IMR-90 (cell line): ENCODE data around the gene PANK2. TPM values are rescaled to one million over a fixed set of nuclear protein-coding genes. Genes with fewer than 3 reads are reported as not detected.
A peak's percentile ranks its signal among the peaks of the same experiment; 100 is the strongest.

Experiments
- ATAC-seq: fragments of 200-7000 bp; cut with Tn5 transposase; 2 replicates; pipeline ENCODE4 v1.9.1; 2020; ENCODE audit warnings: low read depth, mild to moderate bottlenecking, moderate library complexity
- BruUV-seq: library from RNA; stranded (reverse); fragments of 400-500 nt; replicated peaks from 2 replicates; lab custom pipeline; 2021; lab: Mats Ljungman, UMichigan
- CTCF ChIA-PET: fragments of 300-600 bp; formaldehyde crosslinking; extraction: SDS; loops from one replicate; lab custom pipeline; 2021; ENCODE audit warnings: antibody characterized with exemption; lab: Yijun Ruan, JAX
- POLR2A ChIA-PET: fragments of 300-600 bp; sonication (Branson Sonifier 250); formaldehyde crosslinking; loops from one replicate; lab custom pipeline; 2022; ENCODE audit warnings: antibody characterized with exemption; ENCODE audit not compliant: unreplicated experiment; lab: Charles Lee
- DNase-seq: peaks from one replicate; pipeline ENCODE4 v3.0.0; 2013
- H2AFZ ChIP-seq: replicated peaks from 2 replicates; pipeline ENCODE3; 2013; ENCODE audit warnings: low read length, mild to moderate bottlenecking; ENCODE audit not compliant: poor library complexity
- H2AK5ac ChIP-seq: 2 replicates; pipeline ENCODE4 v1.6.1; 2013; ENCODE audit warnings: low read depth, low read length, inconsistent platforms
- H2AK9ac ChIP-seq: replicated peaks from 2 replicates; pipeline ENCODE3; 2013; ENCODE audit warnings: mild to moderate bottlenecking, low read depth, low read length, moderate library complexity; ENCODE audit not compliant: poor library complexity
- H2BK120ac ChIP-seq: 2 replicates; pipeline ENCODE4 v1.6.1; 2013; ENCODE audit warnings: low read depth, low read length, inconsistent platforms
- H2BK15ac ChIP-seq: 3 replicates; pipeline ENCODE4 v1.6.1; 2013; ENCODE audit warnings: low read depth, low read length, inconsistent platforms
- H2BK20ac ChIP-seq: 2 replicates; pipeline ENCODE4 v1.6.1; 2013; ENCODE audit warnings: low read depth, mild to moderate bottlenecking, inconsistent platforms, low read length, moderate library complexity
- H2BK5ac ChIP-seq: 2 replicates; pipeline ENCODE4 v1.6.1; 2013; ENCODE audit warnings: mild to moderate bottlenecking, low read depth, low read length, inconsistent platforms; ENCODE audit not compliant: poor library complexity, severe bottlenecking
- H3K14ac ChIP-seq: replicated peaks from 2 replicates; pipeline ENCODE4 v1.6.1; 2013; ENCODE audit warnings: low read depth, low read length, inconsistent platforms
- H3K18ac ChIP-seq: 2 replicates; pipeline ENCODE4 v1.6.1; 2013; ENCODE audit warnings: low read depth, low read length, control low read depth
- H3K23ac ChIP-seq: 2 replicates; pipeline ENCODE4 v1.6.1; 2013; ENCODE audit warnings: low read depth, low read length, inconsistent platforms
- H3K27ac ChIP-seq: 2 replicates; pipeline ENCODE4 v1.5.1; 2013; ENCODE audit warnings: mild to moderate bottlenecking, control low read depth, low read length; ENCODE audit not compliant: insufficient read depth
- H3K27me3 ChIP-seq: 2 replicates; pipeline ENCODE4 v1.6.1; 2013; ENCODE audit warnings: low read length; ENCODE audit not compliant: control insufficient read depth, insufficient read depth
- H3K36me3 ChIP-seq: 2 replicates; pipeline ENCODE4 v1.6.1; 2013; ENCODE audit warnings: low read length, mixed read lengths; ENCODE audit not compliant: control insufficient read depth, insufficient read depth
- H3K4ac ChIP-seq: 2 replicates; pipeline ENCODE4 v1.6.1; 2013; ENCODE audit warnings: low read depth, low read length, inconsistent platforms
- H3K4me1 ChIP-seq: 2 replicates; pipeline ENCODE4 v1.6.1; 2013; ENCODE audit warnings: low read length, mixed read lengths; ENCODE audit not compliant: control insufficient read depth, insufficient read depth
- H3K4me2 ChIP-seq: 2 replicates; pipeline ENCODE4 v1.6.1; 2013; ENCODE audit warnings: low read depth, mild to moderate bottlenecking, control low read depth, low read length, moderate library complexity
- H3K4me3 ChIP-seq: 2 replicates; pipeline ENCODE4 v1.5.1; 2013; ENCODE audit warnings: low read depth, mild to moderate bottlenecking, control low read depth, low read length, moderate library complexity; ENCODE audit not compliant: insufficient read depth
- H3K56ac ChIP-seq: 2 replicates; pipeline ENCODE4 v1.6.1; 2013; ENCODE audit warnings: low read length, inconsistent platforms; ENCODE audit not compliant: insufficient read depth; ENCODE audit errors: extremely low read depth
- H3K79me1 ChIP-seq, 2 experiments: 2 replicates each; pipeline ENCODE4 v1.6.1; 2013; ENCODE audit warnings: low read length in 2 of 2, inconsistent platforms in 1 of 2, low read depth in 1 of 2
- H3K9ac ChIP-seq: 2 replicates; pipeline ENCODE4 v1.6.1; 2013; ENCODE audit warnings: low read depth, low read length, control low read depth
- H3K9me1 ChIP-seq: 2 replicates; pipeline ENCODE4 v1.6.1; 2013; ENCODE audit warnings: low read length, inconsistent platforms; ENCODE audit not compliant: insufficient read depth
- H3K9me3 ChIP-seq: 2 replicates; pipeline ENCODE4 v1.6.1; 2013; ENCODE audit warnings: low read length; ENCODE audit not compliant: control insufficient read depth, insufficient read depth
- H4K20me1 ChIP-seq: 2 replicates; pipeline ENCODE4 v1.6.1; 2013; ENCODE audit warnings: low read length, inconsistent platforms; ENCODE audit not compliant: insufficient read depth
- H4K5ac ChIP-seq: 2 replicates; pipeline ENCODE4 v1.6.1; 2013; ENCODE audit warnings: mild to moderate bottlenecking, low read depth, low read length, control low read depth
- H4K8ac ChIP-seq, 2 experiments: 2 replicates each; pipeline ENCODE4 v1.6.1; 2013; ENCODE audit warnings: low read depth in 2 of 2, low read length in 2 of 2, control low read depth in 1 of 2, inconsistent platforms in 1 of 2
- H4K91ac ChIP-seq: 2 replicates; pipeline ENCODE4 v1.6.1; 2013; ENCODE audit warnings: low read depth, low read length, inconsistent platforms; ENCODE audit not compliant: insufficient read depth
- BHLHE40 ChIP-seq: fragments of 150-350 bp; IDR thresholded peaks from 2 replicates; pipeline ENCODE4 v1.6.1; 2016; ENCODE audit warnings: mild to moderate bottlenecking, low read depth, low read length
- CEBPB ChIP-seq: IDR thresholded peaks from 2 replicates; pipeline ENCODE4 v1.6.1; 2012; ENCODE audit warnings: low read depth, low read length, improper control_type of control experiment
- CHD1 ChIP-seq: IDR thresholded peaks from 2 replicates; pipeline ENCODE4 v1.6.1; 2012; ENCODE audit warnings: low read depth, low read length, improper control_type of control experiment
- CTCF ChIP-seq: conservative IDR thresholded peaks from 2 replicates; pipeline ENCODE4 v1.5.1; 2012; ENCODE audit warnings: mild to moderate bottlenecking, low read depth, low read length, improper control_type of control experiment
- ELK1 ChIP-seq: fragments of 150-350 bp; IDR thresholded peaks from 2 replicates; pipeline ENCODE4 v1.6.1; 2016; ENCODE audit warnings: low read depth, mild to moderate bottlenecking, low read length, moderate library complexity, borderline replicate concordance
- FOS ChIP-seq: fragments of 150-350 bp; IDR thresholded peaks from 2 replicates; pipeline ENCODE4 v1.6.1; 2016; ENCODE audit warnings: low read depth, low read length
- MAFK ChIP-seq: IDR thresholded peaks from 2 replicates; pipeline ENCODE4 v1.6.1; 2012; ENCODE audit warnings: low read depth, low read length, improper control_type of control experiment
- MAZ ChIP-seq: IDR thresholded peaks from 2 replicates; pipeline ENCODE4 v1.6.1; 2012; ENCODE audit warnings: low read depth, mild to moderate bottlenecking, low read length, improper control_type of control experiment, moderate library complexity, borderline replicate concordance
- MXI1 ChIP-seq: IDR thresholded peaks from 2 replicates; pipeline ENCODE4 v1.6.1; 2012; ENCODE audit warnings: low read depth, mild to moderate bottlenecking, low read length, moderate library complexity, borderline replicate concordance
- NFE2L2 ChIP-seq: fragments of 150-350 bp; IDR thresholded peaks from 2 replicates; pipeline ENCODE4 v1.6.1; 2016; ENCODE audit warnings: low read depth, mild to moderate bottlenecking, low read length
- POLR2A ChIP-seq: IDR thresholded peaks from 2 replicates; pipeline ENCODE4 v1.6.1; 2012; ENCODE audit warnings: mild to moderate bottlenecking, low read depth, low read length
- RAD21 ChIP-seq: IDR thresholded peaks from 2 replicates; pipeline ENCODE4 v1.6.1; 2012; ENCODE audit warnings: low read length, improper control_type of control experiment
- RCOR1 ChIP-seq: IDR thresholded peaks from 2 replicates; pipeline ENCODE4 v1.6.1; 2012; ENCODE audit warnings: mild to moderate bottlenecking, low read length, improper control_type of control experiment; ENCODE audit not compliant: insufficient replicate concordance
- RFX5 ChIP-seq: IDR thresholded peaks from 2 replicates; pipeline ENCODE4 v1.8.0; 2012; ENCODE audit warnings: low read depth, mild to moderate bottlenecking, low read length, moderate library complexity
- SMC3 ChIP-seq: fragments of 150-350 bp; IDR thresholded peaks from 2 replicates; pipeline ENCODE4 v1.6.1; 2016; ENCODE audit warnings: low read depth, mild to moderate bottlenecking, antibody characterized with exemption, low read length, moderate library complexity
- WGBS, 2 experiments: methylation state at CpG; one replicate each; pipeline versions ENCODE4 v1.1.5 to v1.1.7; 2013; ENCODE audit warnings: missing lambda C conversion rate in 2 of 2; ENCODE audit not compliant: insufficient read length in 1 of 2; ENCODE audit errors: extremely low coverage in 2 of 2; 5-methylcytosine and 5-hydroxymethylcytosine counted together
- dilution Hi-C: fragments of 300-500 bp; cut with HindIII; formaldehyde crosslinking; loops from one replicate; pipeline ENCODE4 v1.14.3; 2018; ENCODE audit warnings: low sequenced_read_pairs; ENCODE audit not compliant: unreplicated experiment
- in situ Hi-C: fragments of 300-500 bp; cut with MboI; formaldehyde crosslinking; loops from 3 replicates; pipeline ENCODE4 v1.14.3; 2019; ENCODE audit warnings: low sequenced_read_pairs, inconsistent platforms, mixed read lengths
- intact Hi-C: fragments of 100-400 bp; cut with micrococcal nuclease; formaldehyde crosslinking; loops from 2 replicates; pipeline ENCODE4 v1.10.0; 2022
- polyA plus RNA-seq, 3 experiments: library from polyadenylated mRNA; depleted of rRNA; stranded (reverse); fragments of >200 nt; gene quantifications; 2 replicates each; pipeline ENCODE4 v1.2.3, GENCODE V29; 2012; ENCODE audit warnings: low replicate concordance in 1 of 3
- total RNA-seq: library from RNA; depleted of rRNA; stranded (reverse); fragments of >200 nt; gene quantifications from 2 replicates; pipeline ENCODE4 v1.2.3, GENCODE V29; 2012
- TF ChIP-seq, protein P1 (sequence below): fragments of 150-350 bp; IDR thresholded peaks from 2 replicates; pipeline ENCODE4 v1.6.1; 2017; ENCODE audit warnings: mild to moderate bottlenecking, antibody characterized with exemption, low read length, low read depth

Gene PANK2
- total and polyA plus RNA-seq, 2 of the 4 experiments (the other 2 are of a cell fraction) = 17.7 to 28.1 TPM

GRCh38 chr20:3846378-3846739 lies 42.8 kb upstream of the PANK2 start:
- intact Hi-C loops (loop anchor here (2.0 kb wide), 1 partner anchor 60 kb away; the partner anchor contains the start of gene CENPB), dilution Hi-C loops (no loop called here), in situ Hi-C loops (no loop called here)
- Histone ChIP-seq H2BK5ac (peak overlapping the region; percentile 67), H3K27ac (peak overlapping the region; percentile 83), H3K4me3 (peak overlapping the region; percentile 82), H3K14ac (peak overlapping the region; percentile 100), H3K4me2 (peak overlapping the region; percentile 91), H4K8ac (peak overlapping the region; percentile 97 to 99), H3K23ac (peak overlapping the region; percentile 98), H2AK5ac (peak overlapping the region; percentile 100), H3K18ac (no peak overlapping the region; the same call in 1 of the 2 replicates), H3K9ac (peak overlapping the region; percentile 87), H3K56ac (peak overlapping the region; percentile 66; the same call in 1 of the 2 replicates), H2BK120ac (peak overlapping the region; percentile 52; the same call in 1 of the 2 replicates), H4K5ac (peak overlapping the region; percentile 67), H4K91ac (peak overlapping the region; percentile 93), H4K20me1 (peaks cover 13% of the 10 kb centered on the region), H2BK20ac (no peak overlapping the region), H3K4me1 (peaks cover 8% of the 10 kb centered on the region), H3K9me3 (no peaks in the 10 kb centered on the region), H2AK9ac (peak overlapping the region; percentile 99), H3K27me3 (no peaks in the 10 kb centered on the region), H3K36me3 (peaks cover 4% of the 10 kb centered on the region), H2BK15ac (0 out of 3 replicates have a peak overlapping the region, but pooled peaks have one; percentile 21), H3K79me1 (peaks cover 29 to 44% of the 10 kb centered on the region in 2 experiments), H3K9me1 (peaks cover 25% of the 10 kb centered on the region), H3K4ac (peak overlapping the region; percentile 98), H2AFZ (peak overlapping the region; percentile 99)
- POLR2A ChIA-PET = no interaction called here
- no TSS peak for BruUV-seq
- ATAC-seq (no peak), DNase-seq (no peak)
- CTCF ChIA-PET = no interaction called here
- WGBS, 2 experiments = 0% methylated on average over 12 of the region's 22 CpGs; no CpG with 5 or more reads in 1 of the 2 experiments
- TF ChIP-seq, protein P1, sequence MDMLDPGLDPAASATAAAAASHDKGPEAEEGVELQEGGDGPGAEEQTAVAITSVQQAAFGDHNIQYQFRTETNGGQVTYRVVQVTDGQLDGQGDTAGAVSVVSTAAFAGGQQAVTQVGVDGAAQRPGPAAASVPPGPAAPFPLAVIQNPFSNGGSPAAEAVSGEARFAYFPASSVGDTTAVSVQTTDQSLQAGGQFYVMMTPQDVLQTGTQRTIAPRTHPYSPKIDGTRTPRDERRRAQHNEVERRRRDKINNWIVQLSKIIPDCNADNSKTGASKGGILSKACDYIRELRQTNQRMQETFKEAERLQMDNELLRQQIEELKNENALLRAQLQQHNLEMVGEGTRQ = no peak
- no peak for TF ChIP-seq FOS
- TF ChIP-seq BHLHE40 = no peak
- TF ChIP-seq RCOR1 = no peak
- no peak for TF ChIP-seq MAFK
- TF ChIP-seq MAZ = no peak
- no peak for TF ChIP-seq ELK1
- no peak for TF ChIP-seq CTCF
- TF ChIP-seq RAD21 = no peak
- TF ChIP-seq MXI1 = no peak
- no peak for TF ChIP-seq SMC3
- no peak for TF ChIP-seq RFX5
- TF ChIP-seq CHD1 = no peak
- TF ChIP-seq POLR2A = no peak
- TF ChIP-seq CEBPB = no peak
- no peak for TF ChIP-seq NFE2L2
